22Rv1 (cell line): ENCODE measurements around the gene TSTD2.

Experiments
- CTCF ChIP-seq: fragments of 450-650 bp; IDR thresholded peaks from 2 replicates; pipeline ENCODE4 v1.5.1; 2017; ENCODE audit warnings: mild to moderate bottlenecking
- ZFX ChIP-seq: fragments of 450-650 bp; IDR thresholded peaks from 2 replicates; pipeline ENCODE4 v1.6.1; 2017; ENCODE audit warnings: antibody characterized with exemption, borderline replicate concordance

DNA sequence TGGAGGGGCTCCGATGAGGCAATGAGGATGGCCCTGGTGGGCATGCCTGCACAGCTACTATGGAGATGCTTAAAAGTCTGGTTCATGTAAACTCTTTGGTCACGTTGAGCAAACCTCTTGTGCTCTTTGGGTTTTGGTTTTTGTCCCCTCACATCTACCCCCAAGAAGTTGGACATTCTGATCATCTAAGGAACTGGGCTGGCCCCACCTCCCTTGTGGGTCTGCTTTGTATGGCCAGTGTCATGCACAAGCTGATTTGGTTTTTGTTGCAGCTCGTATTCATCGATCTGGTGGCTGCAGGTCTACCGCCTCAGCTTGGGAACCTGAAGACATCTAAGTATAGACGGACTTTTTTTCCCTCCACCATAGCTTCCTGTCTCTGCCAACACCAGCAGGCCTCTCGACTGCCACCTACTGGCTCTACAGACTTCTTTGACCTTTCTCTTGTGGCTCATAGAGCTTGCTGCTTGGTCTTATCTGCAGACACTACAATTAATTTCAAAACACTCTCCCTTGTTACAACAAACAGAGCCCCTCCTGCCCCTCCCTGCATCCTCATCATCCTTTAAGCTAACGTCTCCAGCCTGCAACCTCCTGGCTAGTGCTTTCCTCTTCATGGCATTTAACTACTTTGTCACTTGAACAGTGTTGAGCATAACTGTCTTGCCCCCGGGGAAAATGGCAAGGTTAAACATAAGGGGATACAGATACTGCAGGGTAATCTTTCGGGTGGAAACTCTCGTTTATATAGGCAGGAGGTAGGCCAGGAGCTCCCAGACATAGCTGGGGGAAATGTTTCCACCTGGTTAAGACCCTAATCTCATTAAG is 34.5 kb downstream of the TSTD2 start:
- TF ChIP-seq CTCF = peak; percentile 96
- no peak for TF ChIP-seq ZFX
